ENCODE data around the gene CES2. TPM values are rescaled to one million over a fixed set of nuclear protein-coding genes. Genes with fewer than 3 reads are reported as not detected.

Gene CES2
- total and polyA plus RNA-seq, 10 of the 15 experiments (the other 5 are each of a cell fraction or from before 2014, with no cell fraction given) = 1.6 to 33.7 (median 21.0) TPM

DNA sequence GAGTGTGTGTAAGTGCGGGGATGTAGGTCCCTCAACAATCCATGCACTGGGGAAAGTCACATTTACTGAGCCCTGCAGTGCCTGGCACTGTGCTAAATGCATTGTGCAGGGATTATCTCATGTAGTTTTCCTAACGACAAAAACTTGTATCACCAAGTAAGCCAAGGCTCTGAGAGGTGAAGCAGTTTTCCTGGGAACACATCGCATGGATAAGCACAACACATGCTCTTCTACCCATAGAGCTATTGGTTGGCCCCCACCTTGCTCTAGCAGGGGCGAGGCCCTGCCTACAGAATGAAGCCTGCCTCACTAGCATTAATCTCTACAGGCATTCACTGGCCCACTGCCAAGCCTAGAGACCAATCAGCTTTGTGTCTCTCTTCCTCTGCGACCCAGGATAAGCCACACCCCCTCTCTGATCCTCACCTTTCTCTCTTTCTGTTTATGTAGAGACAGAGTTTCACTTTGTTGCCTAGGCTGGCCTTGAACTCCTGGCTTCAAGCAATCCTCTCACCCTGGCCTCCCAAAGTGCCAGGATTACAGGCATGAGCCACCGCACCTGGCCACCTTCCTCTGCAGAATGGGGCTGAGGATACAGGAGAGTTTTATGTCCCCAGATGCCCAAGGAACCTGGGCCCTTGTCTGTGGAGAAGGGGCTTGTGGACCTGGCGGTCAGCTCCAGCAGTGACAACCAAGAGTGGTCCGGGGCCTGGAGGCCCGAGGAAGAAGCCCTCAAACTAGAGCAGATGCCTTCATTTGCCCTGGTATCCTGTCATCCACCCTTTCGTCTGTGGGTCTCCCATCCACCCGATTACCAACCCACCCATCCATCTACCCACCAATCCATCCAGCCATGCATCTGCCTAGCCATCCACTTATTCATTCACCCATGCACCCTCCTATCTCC lies 29.4 kb upstream of the CES2 start:
- H3K27me3 ChIP-seq (replicated peaks in 1 of 2; ENCODE audit: control insufficient read depth in 2 of 2, insufficient read depth in 2 of 2, low read length in 1 of 2) = no peaks in the 10 kb centered on the region; a peak in 1 of 4 replicates
- H4K20me1 ChIP-seq (ENCODE audit: control insufficient read depth, insufficient read depth) = no peaks in the 10 kb centered on the region
- no peak for FAIRE-seq
- ChIA-PET RAD21 (ENCODE audit: unreplicated experiment) (no interaction called here), SMC1A (ENCODE audit: uncharacterized antibody, unreplicated experiment) (interaction anchor here (0.8 to 1.1 kb wide), 3 partner anchors 8 to 14 kb away, joined by 3 read pairs; no protein-coding TSS in a partner anchor), CTCF (interaction anchor here (1.3 to 1.7 kb wide), 2 partner anchors 10 to 13 kb away, joined by 3 to 5 read pairs; partner anchors contain the start of gene CDH16), POLR2A (no interaction called here)
- no peaks in the 10 kb centered on the region for H3K79me2 ChIP-seq (ENCODE audit: control insufficient read depth, insufficient read depth, low read length)
- ATAC-seq = peak; percentile 15; the same call in 2 of the 3 replicates
- no peak overlapping the region for H2AFZ ChIP-seq (ENCODE audit: control insufficient read depth, low read depth, low read length)
- TF ChIP-seq SMAD5 (IDR thresholded peaks at IDR 0.05; ENCODE audit: low read depth) (no peak), KLF5 (IDR thresholded peaks at IDR 0.05; ENCODE audit: partially characterized antibody) (no peak), HCFC1 (IDR thresholded peaks at IDR 0.05; ENCODE audit: low read length) (no peak), CEBPB (IDR thresholded peaks at IDR 0.05; ENCODE audit: borderline replicate concordance in 1 of 2, low read depth in 2 of 2, low read length in 2 of 2) (no peak), LARP7 (IDR thresholded peaks at IDR 0.05) (no peak), YY1 (IDR thresholded peaks at IDR 0.05; ENCODE audit: low read depth, low read length) (no peak), ZNF217 (IDR thresholded peaks at IDR 0.05) (no peak), JUNB (IDR thresholded peaks at IDR 0.05) (no peak), HDGF (IDR thresholded peaks at IDR 0.05) (no peak), IKZF2 (IDR thresholded peaks at IDR 0.05) (no peak), FOXM1 (IDR thresholded peaks at IDR 0.05; ENCODE audit: low read depth, low read length) (no peak)
- TF ChIP-seq, protein P1, sequence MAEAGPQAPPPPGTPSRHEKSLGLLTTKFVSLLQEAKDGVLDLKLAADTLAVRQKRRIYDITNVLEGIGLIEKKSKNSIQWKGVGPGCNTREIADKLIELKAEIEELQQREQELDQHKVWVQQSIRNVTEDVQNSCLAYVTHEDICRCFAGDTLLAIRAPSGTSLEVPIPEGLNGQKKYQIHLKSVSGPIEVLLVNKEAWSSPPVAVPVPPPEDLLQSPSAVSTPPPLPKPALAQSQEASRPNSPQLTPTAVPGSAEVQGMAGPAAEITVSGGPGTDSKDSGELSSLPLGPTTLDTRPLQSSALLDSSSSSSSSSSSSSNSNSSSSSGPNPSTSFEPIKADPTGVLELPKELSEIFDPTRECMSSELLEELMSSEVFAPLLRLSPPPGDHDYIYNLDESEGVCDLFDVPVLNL (IDR thresholded peaks at IDR 0.05; ENCODE audit: low read depth, low read length) = no peak
- TF ChIP-seq, protein P2, sequence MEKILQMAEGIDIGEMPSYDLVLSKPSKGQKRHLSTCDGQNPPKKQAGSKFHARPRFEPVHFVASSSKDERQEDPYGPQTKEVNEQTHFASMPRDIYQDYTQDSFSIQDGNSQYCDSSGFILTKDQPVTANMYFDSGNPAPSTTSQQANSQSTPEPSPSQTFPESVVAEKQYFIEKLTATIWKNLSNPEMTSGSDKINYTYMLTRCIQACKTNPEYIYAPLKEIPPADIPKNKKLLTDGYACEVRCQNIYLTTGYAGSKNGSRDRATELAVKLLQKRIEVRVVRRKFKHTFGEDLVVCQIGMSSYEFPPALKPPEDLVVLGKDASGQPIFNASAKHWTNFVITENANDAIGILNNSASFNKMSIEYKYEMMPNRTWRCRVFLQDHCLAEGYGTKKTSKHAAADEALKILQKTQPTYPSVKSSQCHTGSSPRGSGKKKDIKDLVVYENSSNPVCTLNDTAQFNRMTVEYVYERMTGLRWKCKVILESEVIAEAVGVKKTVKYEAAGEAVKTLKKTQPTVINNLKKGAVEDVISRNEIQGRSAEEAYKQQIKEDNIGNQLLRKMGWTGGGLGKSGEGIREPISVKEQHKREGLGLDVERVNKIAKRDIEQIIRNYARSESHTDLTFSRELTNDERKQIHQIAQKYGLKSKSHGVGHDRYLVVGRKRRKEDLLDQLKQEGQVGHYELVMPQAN (conservative IDR thresholded peaks at IDR 0.05) = no peak
- TF ChIP-seq, protein P3, sequence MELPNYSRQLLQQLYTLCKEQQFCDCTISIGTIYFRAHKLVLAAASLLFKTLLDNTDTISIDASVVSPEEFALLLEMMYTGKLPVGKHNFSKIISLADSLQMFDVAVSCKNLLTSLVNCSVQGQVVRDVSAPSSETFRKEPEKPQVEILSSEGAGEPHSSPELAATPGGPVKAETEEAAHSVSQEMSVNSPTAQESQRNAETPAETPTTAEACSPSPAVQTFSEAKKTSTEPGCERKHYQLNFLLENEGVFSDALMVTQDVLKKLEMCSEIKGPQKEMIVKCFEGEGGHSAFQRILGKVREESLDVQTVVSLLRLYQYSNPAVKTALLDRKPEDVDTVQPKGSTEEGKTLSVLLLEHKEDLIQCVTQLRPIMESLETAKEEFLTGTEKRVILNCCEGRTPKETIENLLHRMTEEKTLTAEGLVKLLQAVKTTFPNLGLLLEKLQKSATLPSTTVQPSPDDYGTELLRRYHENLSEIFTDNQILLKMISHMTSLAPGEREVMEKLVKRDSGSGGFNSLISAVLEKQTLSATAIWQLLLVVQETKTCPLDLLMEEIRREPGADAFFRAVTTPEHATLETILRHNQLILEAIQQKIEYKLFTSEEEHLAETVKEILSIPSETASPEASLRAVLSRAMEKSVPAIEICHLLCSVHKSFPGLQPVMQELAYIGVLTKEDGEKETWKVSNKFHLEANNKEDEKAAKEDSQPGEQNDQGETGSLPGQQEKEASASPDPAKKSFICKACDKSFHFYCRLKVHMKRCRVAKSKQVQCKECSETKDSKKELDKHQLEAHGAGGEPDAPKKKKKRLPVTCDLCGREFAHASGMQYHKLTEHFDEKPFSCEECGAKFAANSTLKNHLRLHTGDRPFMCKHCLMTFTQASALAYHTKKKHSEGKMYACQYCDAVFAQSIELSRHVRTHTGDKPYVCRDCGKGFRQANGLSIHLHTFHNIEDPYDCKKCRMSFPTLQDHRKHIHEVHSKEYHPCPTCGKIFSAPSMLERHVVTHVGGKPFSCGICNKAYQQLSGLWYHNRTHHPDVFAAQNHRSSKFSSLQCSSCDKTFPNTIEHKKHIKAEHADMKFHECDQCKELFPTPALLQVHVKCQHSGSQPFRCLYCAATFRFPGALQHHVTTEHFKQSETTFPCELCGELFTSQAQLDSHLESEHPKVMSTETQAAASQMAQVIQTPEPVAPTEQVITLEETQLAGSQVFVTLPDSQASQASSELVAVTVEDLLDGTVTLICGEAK (IDR thresholded peaks at IDR 0.05; ENCODE audit: borderline replicate concordance) = no peak
- H3K9ac ChIP-seq (ENCODE audit: control insufficient read depth, insufficient read depth, low read length) = no peak overlapping the region
- peaks cover 4% of the 10 kb centered on the region; the same call in 1 of the 2 replicates for H3K4me1 ChIP-seq (ENCODE audit: control insufficient read depth, insufficient read depth, low read length)
- no TSS peak for BruUV-seq (replicated peaks)
- 46% methylated on average over 11 of the region's 11 CpGs for WGBS (ENCODE audit: insufficient coverage, insufficient replicate concordance, low lambda C conversion rate, missing lambda C conversion rate)
- H3K4me3 ChIP-seq = no peak overlapping the region
- no peak overlapping the region for H3K4me2 ChIP-seq (ENCODE audit: control insufficient read depth, insufficient read depth)
- no peak overlapping the region for H3K27ac ChIP-seq (ENCODE audit: control insufficient read depth, insufficient read depth)
- in situ Hi-C loops (cut with MboI) = no loop called here
- intact Hi-C loops (cut with micrococcal nuclease; ENCODE audit: unreplicated experiment) = no loop called here
- no peaks in the 10 kb centered on the region for H3K9me3 ChIP-seq (replicated peaks; ENCODE audit: control insufficient read depth, insufficient read depth, low read length)
- no peak for DNase-seq (ENCODE audit: low read depth, low spot score)
- H3K36me3 ChIP-seq (ENCODE audit: control insufficient read depth in 2 of 2, insufficient read depth in 2 of 2, low read length in 1 of 2) = no peaks in the 10 kb centered on the region
